Measurements from ENCODE around the gene SPC25.

DNA sequence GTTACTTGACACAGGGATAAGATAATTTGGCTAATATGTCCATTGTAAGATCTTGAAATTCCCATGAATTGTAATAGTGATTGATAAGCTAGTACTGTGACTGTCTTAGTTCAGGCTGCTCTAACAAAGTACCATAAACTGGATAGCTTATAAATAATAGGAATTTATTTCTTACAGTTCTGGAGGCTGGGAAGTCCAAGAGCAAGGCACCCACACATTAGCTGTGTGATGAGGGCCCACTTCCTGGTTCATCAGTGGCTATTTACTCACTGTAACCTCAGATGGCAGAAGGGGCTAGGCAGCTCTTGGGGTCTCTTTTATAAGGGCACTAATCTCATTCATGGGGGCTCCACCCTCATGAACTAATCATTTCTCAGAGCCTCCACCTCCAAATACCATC lies 59.3 kb downstream of the SPC25 start:
- TF ChIP-seq CTCF (conservative IDR thresholded peaks at IDR 0.05; ENCODE audit: low read depth in 2 of 2), result no peak
- no peak for TF ChIP-seq POLR2AphosphoS5 (IDR thresholded peaks at IDR 0.05; ENCODE audit: low read depth)
- TF ChIP-seq ZNF462 (CRISPR knock-in tag; IDR thresholded peaks at IDR 0.05), result no peak
- TF ChIP-seq, protein P1, sequence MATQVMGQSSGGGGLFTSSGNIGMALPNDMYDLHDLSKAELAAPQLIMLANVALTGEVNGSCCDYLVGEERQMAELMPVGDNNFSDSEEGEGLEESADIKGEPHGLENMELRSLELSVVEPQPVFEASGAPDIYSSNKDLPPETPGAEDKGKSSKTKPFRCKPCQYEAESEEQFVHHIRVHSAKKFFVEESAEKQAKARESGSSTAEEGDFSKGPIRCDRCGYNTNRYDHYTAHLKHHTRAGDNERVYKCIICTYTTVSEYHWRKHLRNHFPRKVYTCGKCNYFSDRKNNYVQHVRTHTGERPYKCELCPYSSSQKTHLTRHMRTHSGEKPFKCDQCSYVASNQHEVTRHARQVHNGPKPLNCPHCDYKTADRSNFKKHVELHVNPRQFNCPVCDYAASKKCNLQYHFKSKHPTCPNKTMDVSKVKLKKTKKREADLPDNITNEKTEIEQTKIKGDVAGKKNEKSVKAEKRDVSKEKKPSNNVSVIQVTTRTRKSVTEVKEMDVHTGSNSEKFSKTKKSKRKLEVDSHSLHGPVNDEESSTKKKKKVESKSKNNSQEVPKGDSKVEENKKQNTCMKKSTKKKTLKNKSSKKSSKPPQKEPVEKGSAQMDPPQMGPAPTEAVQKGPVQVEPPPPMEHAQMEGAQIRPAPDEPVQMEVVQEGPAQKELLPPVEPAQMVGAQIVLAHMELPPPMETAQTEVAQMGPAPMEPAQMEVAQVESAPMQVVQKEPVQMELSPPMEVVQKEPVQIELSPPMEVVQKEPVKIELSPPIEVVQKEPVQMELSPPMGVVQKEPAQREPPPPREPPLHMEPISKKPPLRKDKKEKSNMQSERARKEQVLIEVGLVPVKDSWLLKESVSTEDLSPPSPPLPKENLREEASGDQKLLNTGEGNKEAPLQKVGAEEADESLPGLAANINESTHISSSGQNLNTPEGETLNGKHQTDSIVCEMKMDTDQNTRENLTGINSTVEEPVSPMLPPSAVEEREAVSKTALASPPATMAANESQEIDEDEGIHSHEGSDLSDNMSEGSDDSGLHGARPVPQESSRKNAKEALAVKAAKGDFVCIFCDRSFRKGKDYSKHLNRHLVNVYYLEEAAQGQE (IDR thresholded peaks at IDR 0.05; ENCODE audit: unreplicated experiment), result no peak
